ENCODE results near the gene ALK. TPM values are rescaled to one million over a fixed set of nuclear protein-coding genes. Genes with fewer than 3 reads are reported as not detected.

The ALK gene
- total RNA-seq, 2 experiments from 2014 or later: not detected

DNA sequence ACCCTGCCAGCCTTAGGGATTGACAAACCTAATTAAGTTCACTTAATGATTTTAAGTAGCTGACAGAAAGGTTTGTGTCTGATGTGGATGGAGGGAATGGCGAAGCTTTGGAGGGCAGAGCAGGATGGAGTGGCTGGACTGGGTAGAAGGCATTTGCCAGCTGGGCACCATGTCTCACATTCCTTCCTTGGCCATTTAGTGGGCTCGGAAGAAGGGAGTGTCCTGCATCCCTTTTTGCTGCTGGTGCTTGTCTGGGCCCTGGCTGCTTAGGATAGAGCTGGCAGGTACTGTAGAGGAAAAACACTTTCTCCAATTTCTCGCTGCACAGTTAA lies 639.5 kb downstream of the ALK start:
- no peak for DNase-seq
- no peaks in the 10 kb centered on the region for H3K9me3 Mint-ChIP-seq
- ChIA-PET POLR2A (no interaction called here), CTCF (interaction anchor here (1.7 kb wide), 1 partner anchor 26 kb away, joined by 4 read pairs; no protein-coding TSS in a partner anchor)
- H3K27ac Mint-ChIP-seq: no peak overlapping the region
- no peak overlapping the region for H3K4me3 Mint-ChIP-seq
- intact Hi-C loops (cut with micrococcal nuclease): no loop called here
- no peaks in the 10 kb centered on the region for H3K36me3 Mint-ChIP-seq
- H3K27me3 Mint-ChIP-seq: peaks cover 13% of the 10 kb centered on the region
- H3K4me1 Mint-ChIP-seq (ENCODE audit: low read depth): no peaks in the 10 kb centered on the region

DNA sequence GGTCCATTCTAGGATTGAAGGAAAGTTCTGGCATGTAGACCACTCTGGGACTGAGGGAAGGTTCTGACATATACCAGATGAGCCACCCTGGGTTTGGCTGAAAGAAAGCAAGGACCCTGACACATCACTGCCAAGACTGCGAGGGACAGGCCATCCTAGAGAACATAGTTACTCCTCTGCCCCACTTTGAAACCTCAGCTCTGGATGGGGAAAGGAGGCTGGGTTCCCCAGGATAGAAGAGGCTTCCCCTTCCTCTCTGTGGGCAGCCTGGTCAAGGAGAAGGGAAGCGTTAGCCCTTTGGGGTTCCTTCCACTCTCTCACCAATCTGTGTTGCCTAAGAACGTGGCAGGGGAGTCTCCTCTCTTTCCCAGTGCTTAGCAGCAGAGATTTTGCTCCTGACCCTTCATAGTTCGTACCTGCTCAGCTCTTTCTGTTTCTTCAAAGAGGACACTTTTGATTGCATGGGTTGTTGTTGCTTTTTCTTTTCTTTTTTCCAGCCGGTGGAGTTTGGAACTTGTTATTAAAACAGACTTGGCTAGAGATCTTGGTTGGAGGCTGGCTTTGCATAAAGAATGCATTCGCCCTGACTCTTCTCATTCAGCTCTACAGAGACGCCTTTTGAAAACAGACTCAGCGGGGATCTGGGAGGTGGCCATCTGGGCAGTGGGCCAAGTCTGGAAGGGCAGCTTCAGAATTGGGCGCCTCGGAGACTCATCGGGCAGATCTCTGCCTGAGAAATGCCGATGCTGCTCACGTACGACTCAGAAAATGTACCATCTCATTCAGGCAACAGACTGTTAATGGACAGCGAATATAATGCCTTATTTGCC lies 640.1 kb downstream of the ALK start:
- intact Hi-C loops (cut with micrococcal nuclease): no loop called here
- DNase-seq: no peak
- no peak overlapping the region for H3K4me3 Mint-ChIP-seq
- H3K27me3 Mint-ChIP-seq: peaks cover 14% of the 10 kb centered on the region
- POLR2A ChIA-PET: no interaction called here
- no peaks in the 10 kb centered on the region for H3K9me3 Mint-ChIP-seq
- H3K4me1 Mint-ChIP-seq (ENCODE audit: low read depth): no peaks in the 10 kb centered on the region
- H3K27ac Mint-ChIP-seq: no peak overlapping the region
- H3K36me3 Mint-ChIP-seq: no peaks in the 10 kb centered on the region
- CTCF ChIA-PET: interaction anchor here (1.7 kb wide), 1 partner anchor 27 kb away, joined by 4 read pairs; no protein-coding TSS in a partner anchor

DNA sequence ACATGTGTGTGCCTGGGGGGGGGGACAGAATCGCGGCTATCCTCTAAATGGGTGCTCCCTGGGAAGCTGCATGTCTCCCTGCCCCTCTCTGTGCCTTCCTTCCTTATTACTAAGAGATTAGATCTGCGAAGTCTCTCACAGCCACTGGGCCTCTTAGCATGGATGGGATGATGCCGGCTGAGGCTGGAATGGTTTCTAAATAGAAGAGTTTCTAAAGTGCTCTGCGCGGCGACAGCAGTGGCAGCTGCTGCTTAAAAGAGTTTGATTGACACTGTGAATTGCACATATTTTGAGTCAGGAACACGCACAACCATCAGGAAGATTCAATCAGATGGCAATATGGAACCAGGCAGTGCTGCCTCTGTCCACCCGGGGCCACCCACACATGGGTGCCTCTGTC lies 642.4 kb downstream of the ALK start:
- no peak for DNase-seq
- ChIA-PET CTCF (no interaction called here), POLR2A (no interaction called here)
- intact Hi-C loops (cut with micrococcal nuclease): no loop called here
- Mint-ChIP-seq H3K4me1 (ENCODE audit: low read depth) (no peaks in the 10 kb centered on the region), H3K4me3 (no peak overlapping the region), H3K27me3 (peaks cover 16% of the 10 kb centered on the region), H3K27ac (no peak overlapping the region), H3K36me3 (no peaks in the 10 kb centered on the region), H3K9me3 (no peaks in the 10 kb centered on the region)

DNA sequence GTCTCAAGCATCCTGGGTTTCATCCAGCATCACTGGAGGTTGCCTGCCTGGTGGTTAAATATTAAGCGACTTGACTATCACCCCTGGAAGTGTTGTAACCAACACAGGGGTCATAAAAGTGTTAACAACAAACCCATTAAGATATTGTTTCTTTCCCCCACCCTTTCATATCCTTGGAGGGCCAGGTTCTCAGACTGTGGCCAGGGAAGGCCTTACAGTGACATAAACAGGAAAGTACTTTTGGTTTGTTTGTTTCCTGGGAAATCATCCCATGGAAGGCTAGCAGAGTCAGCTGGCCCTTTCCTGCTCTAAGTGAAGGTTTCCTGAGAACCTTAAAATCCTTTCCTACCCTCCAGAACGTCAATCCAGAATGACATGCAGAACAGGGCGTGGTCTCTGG lies 645.2 kb downstream of the ALK start:
- CTCF ChIA-PET: no interaction called here
- intact Hi-C loops (cut with micrococcal nuclease): no loop called here
- no peaks in the 10 kb centered on the region for H3K9me3 Mint-ChIP-seq
- DNase-seq: no peak
- peaks cover 20% of the 10 kb centered on the region for H3K27me3 Mint-ChIP-seq
- no peaks in the 10 kb centered on the region for H3K36me3 Mint-ChIP-seq
- H3K27ac Mint-ChIP-seq: no peak overlapping the region
- H3K4me3 Mint-ChIP-seq: no peak overlapping the region
- H3K4me1 Mint-ChIP-seq (ENCODE audit: low read depth): no peaks in the 10 kb centered on the region
- POLR2A ChIA-PET: no interaction called here

DNA sequence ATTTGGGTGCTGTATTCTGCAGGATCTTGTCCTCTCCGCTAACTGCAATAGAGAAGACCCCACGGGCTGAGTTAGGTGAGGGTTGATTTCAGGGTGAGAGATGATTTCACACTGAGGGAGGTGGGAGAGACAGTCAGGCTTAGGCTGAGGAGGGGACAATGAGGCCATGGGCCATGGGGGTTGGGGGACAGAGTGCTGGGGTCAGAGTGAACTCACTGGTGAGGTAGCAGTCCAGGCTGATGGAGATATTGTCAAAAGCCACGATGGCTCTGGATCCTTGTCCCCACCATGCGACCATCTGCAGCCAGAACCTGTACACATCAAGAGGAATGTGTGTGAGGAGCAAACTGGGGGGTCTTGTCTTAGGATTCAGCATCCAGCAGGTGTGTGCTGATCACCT lies 646.2 kb downstream of the ALK start:
- intact Hi-C loops (cut with micrococcal nuclease): no loop called here
- Mint-ChIP-seq H3K4me1 (ENCODE audit: low read depth) (no peaks in the 10 kb centered on the region), H3K27me3 (peaks cover 18% of the 10 kb centered on the region), H3K36me3 (no peaks in the 10 kb centered on the region), H3K27ac (no peak overlapping the region), H3K9me3 (no peaks in the 10 kb centered on the region), H3K4me3 (no peak overlapping the region)
- DNase-seq: no peak
- ChIA-PET POLR2A (no interaction called here), CTCF (no interaction called here)

DNA sequence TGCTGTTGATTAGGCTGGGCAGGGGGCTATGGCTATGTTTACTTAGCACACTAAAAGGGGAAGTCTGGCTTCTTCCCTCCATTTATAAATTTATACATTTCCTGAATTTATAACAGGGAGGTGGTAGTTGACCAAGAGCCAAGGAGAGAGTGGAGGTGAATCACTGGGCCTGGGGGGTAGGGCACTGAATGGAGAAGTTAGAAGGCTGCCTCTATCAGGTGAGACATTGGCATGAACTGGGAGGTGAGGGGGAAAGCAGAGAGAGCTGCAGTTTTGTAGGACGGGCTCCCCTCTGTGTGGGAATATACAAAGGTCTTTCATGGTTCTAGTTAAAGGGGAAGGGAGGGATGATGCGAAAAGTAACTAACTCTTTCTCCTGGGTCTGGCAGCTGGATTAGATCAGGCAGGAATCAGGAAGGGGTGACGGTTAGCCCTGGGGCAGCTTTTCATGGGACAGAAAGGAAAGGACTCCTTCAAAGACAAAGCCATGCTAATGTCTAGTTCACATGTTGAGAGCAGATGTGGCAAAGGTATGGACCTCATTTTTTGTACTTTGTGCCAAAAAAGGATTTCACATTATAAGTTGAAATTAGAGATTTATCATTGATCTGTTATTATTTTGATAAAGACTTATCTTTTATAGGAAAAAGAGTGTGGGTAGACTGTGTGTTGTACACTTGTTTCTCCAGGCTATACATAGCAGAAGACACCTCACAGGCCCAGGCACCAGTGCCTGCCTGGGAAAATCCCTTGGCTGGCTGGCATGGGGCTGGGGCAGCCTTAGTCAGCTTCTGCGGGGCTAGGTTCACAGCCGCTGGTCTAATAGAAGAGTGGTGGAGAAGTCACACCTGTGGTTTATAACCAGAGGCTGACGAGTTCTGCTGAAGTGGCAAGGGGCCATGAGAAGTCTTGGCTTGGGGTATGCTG lies 647.4 kb downstream of the ALK start:
- POLR2A ChIA-PET: no interaction called here

DNA sequence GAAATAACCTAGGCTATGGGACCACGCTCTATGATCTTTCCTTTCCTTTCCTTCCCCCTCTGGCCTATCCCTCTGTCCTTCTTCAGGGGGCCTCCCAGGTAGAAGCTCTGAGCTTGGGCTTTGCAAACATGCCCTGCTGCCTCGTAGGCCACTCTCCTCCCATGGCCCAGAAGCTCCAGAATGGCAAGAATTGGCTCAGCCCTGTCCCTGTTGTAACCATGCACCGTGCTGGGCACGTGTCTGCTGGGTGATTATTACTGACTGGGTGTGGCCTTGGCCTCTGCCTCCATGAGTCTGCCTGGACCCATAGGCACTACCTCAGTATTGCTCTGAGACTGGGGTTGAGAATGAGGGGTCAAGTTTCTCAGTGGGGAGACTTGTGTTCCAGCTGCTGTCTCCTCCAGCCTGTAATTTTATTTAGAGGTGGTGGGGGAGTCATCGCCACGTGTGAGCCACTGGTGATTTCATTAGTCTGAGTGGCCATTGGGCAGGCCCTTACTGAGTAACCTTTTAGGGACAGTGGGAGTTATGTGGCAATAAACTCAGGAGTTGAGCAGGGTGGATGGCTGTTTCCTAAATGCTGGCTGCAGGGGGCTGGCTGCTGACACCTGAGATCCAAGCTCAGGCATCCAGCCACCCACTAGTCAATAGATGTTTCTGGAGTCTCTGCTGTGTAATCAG lies 648.2 kb downstream of the ALK start:
- Mint-ChIP-seq H3K4me3 (no peak overlapping the region), H3K27me3 (peaks cover 16% of the 10 kb centered on the region), H3K36me3 (no peaks in the 10 kb centered on the region), H3K4me1 (ENCODE audit: low read depth) (no peaks in the 10 kb centered on the region), H3K9me3 (no peaks in the 10 kb centered on the region), H3K27ac (no peak overlapping the region)
- ChIA-PET POLR2A (no interaction called here), CTCF (interaction anchor here (1.3 to 1.5 kb wide), 2 partner anchors 14 to 36 kb away, joined by 3 to 5 read pairs; no protein-coding TSS in a partner anchor)
- no peak for DNase-seq
- intact Hi-C loops (cut with micrococcal nuclease): no loop called here

More for the DNA sequence above, 647.4 kb downstream of the ALK start:
- no peak overlapping the region for H3K27ac Mint-ChIP-seq
- peaks cover 16% of the 10 kb centered on the region for H3K27me3 Mint-ChIP-seq
- H3K36me3 Mint-ChIP-seq: no peaks in the 10 kb centered on the region
- no peaks in the 10 kb centered on the region for H3K9me3 Mint-ChIP-seq
- H3K4me1 Mint-ChIP-seq (ENCODE audit: low read depth): no peaks in the 10 kb centered on the region
- no peak for DNase-seq
- CTCF ChIA-PET: interaction anchor here (0.6 to 1.3 kb wide), 3 partner anchors 10 to 841 kb away, joined by 3 to 5 read pairs (median 4); no protein-coding TSS in a partner anchor
- no peak overlapping the region for H3K4me3 Mint-ChIP-seq
- intact Hi-C loops (cut with micrococcal nuclease): no loop called here

DNA sequence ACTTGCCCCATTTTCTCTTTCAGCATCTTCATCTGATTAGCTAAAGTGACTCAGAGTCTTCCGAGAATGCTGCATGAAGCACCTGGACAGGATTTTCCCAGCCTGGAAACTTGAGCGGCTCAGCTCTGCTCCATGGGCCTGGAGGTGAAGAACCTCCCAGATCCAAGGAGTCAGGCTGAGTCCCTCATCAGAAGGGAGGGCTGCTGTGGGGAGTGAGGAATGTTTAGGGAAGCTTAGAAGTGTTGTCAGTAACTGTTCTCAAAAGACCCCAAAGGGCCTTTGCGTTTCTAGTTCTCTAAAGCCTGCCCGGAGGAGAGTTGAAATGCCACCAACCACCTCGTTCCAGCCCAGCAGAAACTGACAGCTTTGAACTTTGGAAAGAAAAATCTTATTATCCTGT lies 649.1 kb downstream of the ALK start:
- Mint-ChIP-seq H3K36me3 (no peaks in the 10 kb centered on the region), H3K9me3 (no peaks in the 10 kb centered on the region), H3K27ac (no peak overlapping the region), H3K27me3 (peaks cover 11% of the 10 kb centered on the region), H3K4me3 (no peak overlapping the region), H3K4me1 (ENCODE audit: low read depth) (no peaks in the 10 kb centered on the region)
- intact Hi-C loops (cut with micrococcal nuclease): no loop called here
- CTCF ChIA-PET: interaction anchor here (1.5 kb wide), 1 partner anchor 14 kb away, joined by 3 read pairs; no protein-coding TSS in a partner anchor
- POLR2A ChIA-PET: no interaction called here
- no peak for DNase-seq

DNA sequence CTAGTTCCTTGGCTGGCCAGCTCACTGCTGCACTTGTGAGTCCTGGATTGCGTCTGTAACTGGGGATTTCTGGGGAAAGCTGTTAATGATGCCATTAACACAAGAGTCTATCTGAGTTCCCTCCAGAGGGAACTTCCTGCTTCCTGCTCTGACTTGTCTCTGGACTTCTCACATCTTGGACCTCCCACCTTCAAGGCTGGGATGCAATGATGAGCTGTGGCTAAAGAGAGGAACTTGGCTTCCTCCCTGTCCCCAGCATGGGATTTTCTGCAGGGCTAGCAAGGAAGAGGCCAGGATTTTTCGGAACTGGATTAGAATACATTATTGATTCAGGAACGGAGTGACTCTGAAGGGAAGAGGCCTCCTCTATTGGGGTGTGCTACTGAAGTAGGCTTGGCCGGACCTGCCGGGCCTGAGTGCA lies 650.7 kb downstream of the ALK start:
- intact Hi-C loops (cut with micrococcal nuclease): no loop called here
- Mint-ChIP-seq H3K9me3 (no peaks in the 10 kb centered on the region), H3K27ac (no peak overlapping the region), H3K27me3 (peaks cover 9% of the 10 kb centered on the region), H3K4me3 (no peak overlapping the region), H3K4me1 (ENCODE audit: low read depth) (no peaks in the 10 kb centered on the region), H3K36me3 (no peaks in the 10 kb centered on the region)
- DNase-seq: no peak
- ChIA-PET POLR2A (no interaction called here), CTCF (no interaction called here)

DNA sequence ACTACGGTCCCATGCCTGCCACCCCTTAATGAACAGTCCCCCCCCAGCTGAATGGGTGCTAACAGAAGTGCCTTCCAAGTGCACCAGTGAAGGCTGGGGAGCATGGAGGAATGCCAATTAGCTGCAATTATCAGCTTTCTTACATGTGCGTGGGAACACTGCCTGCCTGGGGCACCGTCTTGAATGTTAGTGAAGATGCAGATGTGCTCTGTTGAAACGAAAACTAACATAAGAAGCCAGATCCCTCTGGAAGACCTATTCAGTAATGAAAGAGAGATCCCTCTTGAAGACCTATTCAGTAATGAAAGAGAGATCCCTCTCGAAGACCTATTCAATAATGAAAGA lies 651.6 kb downstream of the ALK start:
- H3K36me3 Mint-ChIP-seq: no peaks in the 10 kb centered on the region
- H3K27me3 Mint-ChIP-seq: peaks cover 5% of the 10 kb centered on the region
- no peaks in the 10 kb centered on the region for H3K9me3 Mint-ChIP-seq
- no peaks in the 10 kb centered on the region for H3K4me1 Mint-ChIP-seq (ENCODE audit: low read depth)
- no peak for DNase-seq
- H3K27ac Mint-ChIP-seq: no peak overlapping the region
- CTCF ChIA-PET: no interaction called here
- POLR2A ChIA-PET: no interaction called here
- intact Hi-C loops (cut with micrococcal nuclease): no loop called here
- no peak overlapping the region for H3K4me3 Mint-ChIP-seq

DNA sequence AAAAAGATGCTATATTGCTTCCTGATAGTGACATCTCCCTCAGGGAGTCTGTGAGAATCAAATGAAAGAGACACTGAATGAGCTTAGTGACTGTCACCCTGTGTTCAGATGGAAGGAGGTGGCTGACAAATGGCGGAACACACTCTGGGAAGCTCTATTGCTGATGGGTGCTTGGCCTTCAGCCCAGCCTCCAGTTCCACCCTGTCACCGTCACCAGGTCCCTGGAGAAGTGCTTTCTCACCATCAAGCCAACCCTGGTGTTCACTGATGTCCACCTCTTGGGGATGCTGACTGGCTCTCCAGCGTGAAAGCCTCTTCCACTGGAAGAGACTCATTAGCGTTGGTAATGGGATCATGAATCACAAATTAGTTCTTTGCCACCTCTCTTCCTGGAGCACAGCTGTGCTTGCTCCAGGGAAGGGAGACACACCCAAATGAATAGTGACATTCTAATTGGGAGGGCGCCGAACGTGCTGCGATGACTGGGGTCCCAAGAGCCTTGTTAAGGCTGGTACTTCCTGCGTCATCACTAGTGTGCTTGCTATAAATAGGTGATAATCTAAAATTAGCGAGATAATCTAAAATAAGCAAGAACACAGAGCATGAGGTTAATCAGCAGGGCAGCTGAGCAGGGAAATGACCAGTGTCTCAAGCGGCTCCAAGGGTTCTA lies 652.2 kb downstream of the ALK start:
- ChIA-PET POLR2A (no interaction called here), CTCF (no interaction called here)
- no peak overlapping the region for H3K4me3 Mint-ChIP-seq
- no peaks in the 10 kb centered on the region for H3K4me1 Mint-ChIP-seq (ENCODE audit: low read depth)
- intact Hi-C loops (cut with micrococcal nuclease): no loop called here
- H3K9me3 Mint-ChIP-seq: no peaks in the 10 kb centered on the region
- peaks cover 6% of the 10 kb centered on the region for H3K27me3 Mint-ChIP-seq
- H3K36me3 Mint-ChIP-seq: no peaks in the 10 kb centered on the region
- DNase-seq: no peak
- no peak overlapping the region for H3K27ac Mint-ChIP-seq

DNA sequence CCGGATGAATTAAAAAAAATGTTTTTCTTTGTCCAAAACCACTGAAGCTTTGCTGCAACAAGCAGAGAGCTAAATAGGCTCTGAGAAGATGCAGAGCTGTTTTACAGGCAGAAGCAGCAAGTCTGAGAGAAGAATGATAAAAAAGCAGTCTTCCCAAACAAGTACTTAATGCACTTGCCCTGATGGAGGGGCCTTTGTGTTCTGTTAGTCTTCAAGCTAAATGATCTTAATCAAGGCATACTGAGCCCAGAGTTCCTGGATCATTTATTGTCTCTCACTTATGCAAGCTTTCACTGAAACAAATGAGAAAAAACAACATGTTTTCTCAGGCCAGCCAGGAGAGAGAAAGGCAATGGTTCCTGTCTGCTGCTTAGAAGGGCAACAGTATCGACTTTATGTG lies 653.7 kb downstream of the ALK start:
- intact Hi-C loops (cut with micrococcal nuclease): no loop called here
- Mint-ChIP-seq H3K9me3 (no peaks in the 10 kb centered on the region), H3K36me3 (no peaks in the 10 kb centered on the region), H3K4me1 (ENCODE audit: low read depth) (no peaks in the 10 kb centered on the region), H3K4me3 (no peak overlapping the region), H3K27ac (no peak overlapping the region), H3K27me3 (peaks cover 6% of the 10 kb centered on the region)
- DNase-seq: no peak
- CTCF ChIA-PET: interaction anchor here (1.2 to 1.9 kb wide), 2 partner anchors 18 to 41 kb away, joined by 3 to 7 read pairs; no protein-coding TSS in a partner anchor
- POLR2A ChIA-PET: interaction anchor here (0.6 kb wide), 1 partner anchor 336 kb away, joined by 3 read pairs; no protein-coding TSS in a partner anchor
